ENCODE data around the gene SMARCC2.
"Not testable (repeated sequence)": the region's sequence is repeated elsewhere in the genome, so short reads cannot be mapped to it uniquely, and the experiment has no call there.

The SMARCC2 gene

GRCh38 chr12:56118688-56119357, 70.5 kb downstream of the SMARCC2 start:
- FAIRE-seq = no peak

GRCh38 chr12:56117778-56118687, 71.2 kb downstream of the SMARCC2 start, which contains the start of gene ZC3H10:
Gene ZC3H10, plus strand, starts transcription at chr12:56118266. Its CDS starts 2,297 bp downstream, at chr12:56120563.
- FAIRE-seq = peak; percentile 94

GRCh38 chr12:56117082-56117706, 72.1 kb downstream of the SMARCC2 start:
- not testable (repeated sequence) for FAIRE-seq

- FAIRE-seq = peak; percentile 89
These were observed 72.8 kb downstream of the SMARCC2 start, which contains the start of gene RPL41 for GRCh38 chr12:56116267-56117081. Gene RPL41, plus strand, starts transcription at chr12:56116633.

GRCh38 chr12:56115329-56115728, 74.0 kb downstream of the SMARCC2 start:
- FAIRE-seq = no peak

- no peak for FAIRE-seq
These were observed 75.2 kb downstream of the SMARCC2 start for GRCh38 chr12:56114084-56114483.
